Neural cell (in vitro differentiated cells): Measurements from ENCODE around the gene RNF187. TPM values are rescaled to one million over a fixed set of nuclear protein-coding genes. Genes with fewer than 3 reads are reported as not detected.
A peak's percentile ranks its signal among the peaks of the same experiment; 100 is the strongest.

Source experiments
- H2AFZ ChIP-seq: fragments of 200-600, 300-800 bp; sonication (generic), shearing (Covaris generic); 2 replicates; pipeline ENCODE4 v1.6.0; 2014; ENCODE audit warnings: low read depth, mild to moderate bottlenecking, antibody characterized with exemption, low read length, moderate library complexity
- H3F3A ChIP-seq: fragments of 200-600 bp; shearing (Covaris generic); 2 replicates; pipeline ENCODE4 v1.6.1; 2016; ENCODE audit warnings: mild to moderate bottlenecking, moderate library complexity, mixed read lengths, antibody characterized with exemption, low read length; ENCODE audit not compliant: insufficient read depth, poor library complexity, severe bottlenecking
- H3K27ac ChIP-seq: fragments of 200-600, 300-800 bp; sonication (generic), shearing (Covaris generic); 2 replicates; pipeline ENCODE4 v1.5.1; 2014; ENCODE audit warnings: mild to moderate bottlenecking, low read length, moderate library complexity
- H3K27me3 ChIP-seq: fragments of 300-800, 200-600 bp; sonication (generic), shearing (Covaris generic); 2 replicates; pipeline ENCODE4 v1.6.0; 2014; ENCODE audit warnings: mild to moderate bottlenecking, low read depth, low read length, moderate library complexity; ENCODE audit not compliant: insufficient read depth
- H3K36me3 ChIP-seq: fragments of 300-800, 200-600 bp; sonication (generic), shearing (Covaris generic); 2 replicates; pipeline ENCODE4 v1.5.1; 2014; ENCODE audit warnings: mild to moderate bottlenecking, antibody characterized with exemption, low read length, moderate library complexity; ENCODE audit not compliant: insufficient read depth
- H3K4me2 ChIP-seq: fragments of 300-800, 200-600 bp; sonication (generic), shearing (Covaris generic); 2 replicates; pipeline ENCODE4 v1.6.0; 2014; ENCODE audit warnings: mild to moderate bottlenecking, low read length
- H3K4me3 ChIP-seq: fragments of 300-800, 200-600 bp; sonication (generic), shearing (Covaris generic); 2 replicates; pipeline ENCODE4 v1.5.1; 2014; ENCODE audit warnings: mild to moderate bottlenecking, low read length, moderate library complexity
- H3K79me2 ChIP-seq: fragments of 200-600 bp; shearing (Covaris generic); replicated peaks from 2 replicates; pipeline ENCODE4 v1.6.0; 2014; ENCODE audit warnings: mild to moderate bottlenecking, low read length, moderate library complexity; ENCODE audit not compliant: insufficient read depth
- H3K9ac ChIP-seq: fragments of 300-800, 200-600 bp; sonication (generic), shearing (Covaris generic); 2 replicates; pipeline ENCODE4 v1.6.1; 2016; ENCODE audit warnings: mild to moderate bottlenecking, low read length, mixed read lengths
- H3K9me2 ChIP-seq: fragments of 200-600 bp; shearing (Covaris generic); 2 replicates; pipeline ENCODE4 v1.6.1; 2016; ENCODE audit warnings: mild to moderate bottlenecking, low read length, mixed read lengths; ENCODE audit not compliant: insufficient read depth
- H3K9me3 ChIP-seq: fragments of 200-600, 300-800 bp; sonication (generic), shearing (Covaris generic); 2 replicates; pipeline ENCODE4 v1.6.1; 2016; ENCODE audit warnings: mild to moderate bottlenecking, mixed run types, low read length, moderate library complexity, mixed read lengths
- H4K20me1 ChIP-seq: fragments of 200-600 bp; shearing (Covaris generic); 2 replicates; pipeline ENCODE4 v1.6.1; 2016; ENCODE audit warnings: mild to moderate bottlenecking, mixed run types; ENCODE audit not compliant: insufficient read depth
- CTCF ChIP-seq: fragments of 450-650 bp; IDR thresholded peaks from 2 replicates; pipeline ENCODE4 v1.5.1; 2014; ENCODE audit warnings: antibody characterized with exemption, mild to moderate bottlenecking, moderate library complexity; ENCODE audit not compliant: poor library complexity, severe bottlenecking
- EP300 ChIP-seq: fragments of 450-650 bp; conservative IDR thresholded peaks from 2 replicates; pipeline ENCODE4 v1.6.1; 2014; ENCODE audit warnings: antibody characterized with exemption, mild to moderate bottlenecking, moderate library complexity; ENCODE audit not compliant: poor library complexity, severe bottlenecking
- EZH2 ChIP-seq: fragments of 200-600, 300-800 bp; shearing (Covaris generic), sonication (generic); IDR thresholded peaks from 2 replicates; pipeline ENCODE4 v1.6.1; 2014; ENCODE audit warnings: antibody characterized with exemption, low read length, borderline replicate concordance, mild to moderate bottlenecking; ENCODE audit not compliant: insufficient read depth, poor library complexity, severe bottlenecking
- MXI1 ChIP-seq: fragments of 450-650 bp; conservative IDR thresholded peaks from 2 replicates; pipeline ENCODE4 v1.6.1; 2014; ENCODE audit warnings: antibody characterized with exemption, mild to moderate bottlenecking; ENCODE audit not compliant: poor library complexity, severe bottlenecking
- POLR2AphosphoS5 ChIP-seq: IDR thresholded peaks from 2 replicates; pipeline ENCODE4 v1.6.1; 2012
- RAD21 ChIP-seq: fragments of 450-650 bp; conservative IDR thresholded peaks from 2 replicates; pipeline ENCODE4 v1.6.1; 2014; ENCODE audit warnings: antibody characterized with exemption, mild to moderate bottlenecking, moderate library complexity
- REST ChIP-seq: IDR thresholded peaks from 2 replicates; pipeline ENCODE4 v1.6.1; 2012; ENCODE audit warnings: borderline replicate concordance
- SMC3 ChIP-seq: fragments of 450-650 bp; conservative IDR thresholded peaks from 2 replicates; pipeline ENCODE4 v1.6.1; 2014; ENCODE audit warnings: antibody characterized with exemption, mild to moderate bottlenecking, moderate library complexity; ENCODE audit not compliant: poor library complexity
- TAF1 ChIP-seq: IDR thresholded peaks from 2 replicates; pipeline ENCODE4 v1.6.1; 2012; ENCODE audit warnings: low read depth
- polyA plus RNA-seq: library from polyadenylated mRNA; depleted of rRNA; stranded (reverse); fragments of >200 nt; gene quantifications from 2 replicates; pipeline ENCODE4 v1.2.3, GENCODE V29; 2014

The RNF187 gene
- polyA plus RNA-seq, 1 donor from 2014 or later: 73.6 TPM

GRCh38 chr1:228443395-228443794 is 43.8 kb upstream of the RNF187 start:
- H3K27me3 ChIP-seq: no peaks in the 10 kb centered on the region

GRCh38 chr1:228445490-228445842 is 41.7 kb upstream of the RNF187 start:
- Histone ChIP-seq H3K9me3 (no peaks in the 10 kb centered on the region), H3F3A (no peaks in the 10 kb centered on the region), H3K9me2 (no peaks in the 10 kb centered on the region), H3K27me3 (no peaks in the 10 kb centered on the region), H3K4me3 (peak overlapping the region; percentile 66), H3K9ac (peak overlapping the region; percentile 66), H3K27ac (peak overlapping the region; percentile 9), H3K36me3 (no peaks in the 10 kb centered on the region), H3K79me2 (no peaks in the 10 kb centered on the region), H2AFZ (peak overlapping the region; percentile 70), H3K4me2 (peak overlapping the region; percentile 76), H4K20me1 (no peaks in the 10 kb centered on the region)
- TF ChIP-seq MXI1: no peak

More at GRCh38 chr1:228443395-228443794, 43.8 kb upstream of the RNF187 start:
- TF ChIP-seq EP300 (no peak), EZH2 (no peak), SMC3 (no peak), REST (no peak), POLR2AphosphoS5 (no peak), CTCF (no peak), MXI1 (no peak), RAD21 (no peak), TAF1 (no peak)
- Histone ChIP-seq H3K36me3 (no peaks in the 10 kb centered on the region), H3K79me2 (no peaks in the 10 kb centered on the region), H3K4me2 (no peak overlapping the region), H3F3A (no peaks in the 10 kb centered on the region), H2AFZ (no peak overlapping the region), H3K9me2 (no peaks in the 10 kb centered on the region), H3K9ac (no peak overlapping the region), H3K27ac (no peak overlapping the region), H3K9me3 (no peaks in the 10 kb centered on the region), H4K20me1 (no peaks in the 10 kb centered on the region), H3K4me3 (no peak overlapping the region)
